WTC11 (cell line): Measurements from ENCODE around the gene USF1. TPM values are rescaled to one million over a fixed set of nuclear protein-coding genes. Genes with fewer than 3 reads are reported as not detected.

Experiments used
- ATAC-seq: fragments of 200-7000 bp; cut with Tn5 transposase; 2 replicates; pipeline ENCODE4 v1.10.0; 2021; ENCODE audit warnings: mild to moderate bottlenecking, moderate library complexity
- CTCF ChIA-PET: fragments of 300-600 bp; sonication (Branson Sonifier 250); formaldehyde crosslinking; loops from one replicate; lab custom pipeline; 2021; ENCODE audit warnings: antibody characterized with exemption; lab: Charles Lee
- POLR2A ChIA-PET: fragments of 350-600 bp; sonication (Branson Sonifier 250); formaldehyde crosslinking; loops from one replicate; lab custom pipeline; 2021; ENCODE audit warnings: antibody characterized with exemption; lab: Charles Lee
- DNase-seq: peaks from one replicate; pipeline ENCODE4 v3.0.0; 2021; ENCODE audit warnings: low spot score
- H3K27ac Mint-ChIP-seq: 2 replicates; pipeline ENCODE4 v1.8.0; 2021; ENCODE audit warnings: mixed read lengths
- H3K27me3 Mint-ChIP-seq: 2 replicates; pipeline ENCODE4 v1.8.0; 2021; ENCODE audit warnings: low read depth, mild to moderate bottlenecking, moderate library complexity, mixed read lengths
- H3K36me3 Mint-ChIP-seq: 2 replicates; pipeline ENCODE4 v1.8.0; 2021; ENCODE audit warnings: mixed read lengths
- H3K4me1 Mint-ChIP-seq: 2 replicates; pipeline ENCODE4 v1.8.0; 2022; ENCODE audit warnings: mixed read lengths
- H3K4me3 Mint-ChIP-seq: 2 replicates; pipeline ENCODE4 v1.8.0; 2021; ENCODE audit warnings: mild to moderate bottlenecking, moderate library complexity, mixed read lengths
- H3K9me3 Mint-ChIP-seq: 2 replicates; pipeline ENCODE4 v1.8.0; 2021; ENCODE audit warnings: mixed read lengths
- CREB1 ChIP-seq: sonication (generic); formaldehyde crosslinking; IDR thresholded peaks from 2 replicates; pipeline ENCODE4 v1.8.0; 2023; ENCODE audit warnings: mild to moderate bottlenecking, missing genetic modification reagents
- ESRRA ChIP-seq: sonication (generic); formaldehyde crosslinking; IDR thresholded peaks from 2 replicates; pipeline ENCODE4 v1.8.1; 2022; ENCODE audit warnings: mild to moderate bottlenecking, missing genetic modification reagents, borderline replicate concordance
- FOXP1 ChIP-seq: sonication (generic); formaldehyde crosslinking; IDR thresholded peaks from 2 replicates; pipeline ENCODE4 v1.8.0; 2022; ENCODE audit warnings: missing genetic modification reagents, mild to moderate bottlenecking, moderate library complexity, borderline replicate concordance
- GRHL2 ChIP-seq: fragments of 250-450 bp; sonication (Bioruptor Pico); IDR thresholded peaks from 2 replicates; pipeline ENCODE4 v1.8.0; 2022; ENCODE audit warnings: mild to moderate bottlenecking, moderate library complexity; ENCODE audit not compliant: insufficient replicate concordance, severe bottlenecking
- HMGA2 ChIP-seq: fragments of 250-450 bp; sonication (Bioruptor Pico); IDR thresholded peaks from 2 replicates; pipeline ENCODE4 v1.4.0; 2021; ENCODE audit warnings: mild to moderate bottlenecking, moderate library complexity
- KAT7 ChIP-seq: sonication (generic); formaldehyde crosslinking; IDR thresholded peaks from 2 replicates; pipeline ENCODE4 v1.8.1; 2023; ENCODE audit warnings: missing genetic modification reagents, mild to moderate bottlenecking, borderline replicate concordance
- MXD4 ChIP-seq: fragments of 250-450 bp; sonication (Bioruptor Pico); IDR thresholded peaks from 2 replicates; pipeline ENCODE4 v1.8.0; 2021; ENCODE audit warnings: mild to moderate bottlenecking, moderate library complexity, borderline replicate concordance
- NR3C1 ChIP-seq: sonication (generic); formaldehyde crosslinking; conservative IDR thresholded peaks from 2 replicates; pipeline ENCODE4 v1.8.1; 2023; ENCODE audit warnings: low read depth, mild to moderate bottlenecking, missing genetic modification reagents
- OVOL2 ChIP-seq: fragments of 250-450 bp; sonication (Bioruptor Pico); IDR thresholded peaks from 2 replicates; pipeline ENCODE4 v1.9.0; 2021; ENCODE audit warnings: mild to moderate bottlenecking, borderline replicate concordance
- PRRX2 ChIP-seq: fragments of 250-450 bp; sonication (Bioruptor Pico); IDR thresholded peaks from 2 replicates; pipeline ENCODE4 v1.8.0; 2021; ENCODE audit warnings: mild to moderate bottlenecking
- RELA ChIP-seq: sonication (generic); formaldehyde crosslinking; IDR thresholded peaks from 2 replicates; pipeline ENCODE4 v1.8.1; 2022; ENCODE audit warnings: missing genetic modification reagents, mild to moderate bottlenecking, borderline replicate concordance
- RORB ChIP-seq: fragments of 250-450 bp; sonication (Bioruptor Pico); IDR thresholded peaks from 2 replicates; pipeline ENCODE4 v1.9.0; 2021; ENCODE audit warnings: mild to moderate bottlenecking
- TCF7 ChIP-seq: sonication (generic); formaldehyde crosslinking; IDR thresholded peaks from 2 replicates; pipeline ENCODE4 v1.8.0; 2022; ENCODE audit warnings: mild to moderate bottlenecking, low read depth, missing genetic modification reagents, moderate library complexity
- TP53 ChIP-seq: sonication (generic); formaldehyde crosslinking; IDR thresholded peaks from 2 replicates; pipeline ENCODE4 v1.8.1; 2023; ENCODE audit warnings: mild to moderate bottlenecking, missing genetic modification reagents
- ZNF281 ChIP-seq: sonication (generic); formaldehyde crosslinking; IDR thresholded peaks from 2 replicates; pipeline ENCODE4 v1.8.0; 2023; ENCODE audit warnings: mild to moderate bottlenecking, missing genetic modification reagents
- ZNF317 ChIP-seq: sonication (generic); formaldehyde crosslinking; IDR thresholded peaks from 2 replicates; pipeline ENCODE4 v1.8.1; 2023; ENCODE audit warnings: low read depth, mild to moderate bottlenecking, moderate library complexity, missing genetic modification reagents, borderline replicate concordance
- total RNA-seq: library from RNA; stranded (reverse); gene quantifications from 3 replicates; pipeline ENCODE4 v1.2.3, GENCODE V29; 2021
- TF ChIP-seq, protein P1 (sequence below): fragments of 250-450 bp; sonication (Bioruptor Pico); IDR thresholded peaks from 2 replicates; pipeline ENCODE4 v2.1.2; 2022; ENCODE audit warnings: mild to moderate bottlenecking, moderate library complexity
- TF ChIP-seq, protein P2 (sequence below): fragments of 250-450 bp; sonication (Bioruptor Pico); IDR thresholded peaks from 2 replicates; pipeline ENCODE4 v1.9.0; 2021; ENCODE audit warnings: mild to moderate bottlenecking
- TF ChIP-seq, protein P3 (sequence below): fragments of 250-450 bp; sonication (Bioruptor Pico); IDR thresholded peaks from 2 replicates; pipeline ENCODE4 v1.9.0; 2021; ENCODE audit warnings: mild to moderate bottlenecking, borderline replicate concordance

Gene USF1
- total RNA-seq, 1 experiment from 2014 or later, result 65.6 TPM

DNA sequence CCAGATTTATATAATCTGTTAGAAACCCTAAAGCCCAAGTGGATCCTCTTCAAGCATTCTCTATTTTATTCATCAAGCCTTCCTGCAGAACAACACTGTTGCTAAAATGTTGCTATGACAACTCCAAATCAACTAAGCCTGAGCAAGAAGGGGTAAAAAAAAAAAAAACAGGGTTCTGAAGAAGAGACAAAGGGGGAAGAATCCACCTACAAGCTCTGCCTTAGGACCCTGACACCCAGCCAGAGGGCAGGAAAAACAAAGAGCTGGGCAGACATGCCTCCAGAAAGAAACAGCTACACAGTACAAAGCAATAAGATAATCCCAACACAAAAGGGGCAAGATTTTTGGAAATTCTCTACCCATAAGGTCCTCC lies 1.3 kb downstream of the USF1 start:
- Mint-ChIP-seq H3K4me1 (peaks cover 24% of the 10 kb centered on the region), H3K9me3 (peaks cover 26% of the 10 kb centered on the region), H3K36me3 (peaks cover 54% of the 10 kb centered on the region), H3K27me3 (peaks cover 32% of the 10 kb centered on the region), H3K27ac (peak overlapping the region; percentile 90), H3K4me3 (peak overlapping the region; percentile 97)
- TF ChIP-seq RELA (no peak), KAT7 (CRISPR knock-in tag) (no peak), NR3C1 (CRISPR knock-in tag) (no peak), RORB (CRISPR knock-in tag) (no peak), HMGA2 (no peak), ZNF281 (no peak), FOXP1 (CRISPR knock-in tag) (no peak), TP53 (CRISPR knock-in tag) (no peak), ESRRA (CRISPR knock-in tag) (no peak), MXD4 (CRISPR knock-in tag) (no peak), OVOL2 (CRISPR knock-in tag) (no peak), ZNF317 (CRISPR knock-in tag) (no peak)
- ATAC-seq (no peak), DNase-seq (no peak)
- ChIA-PET CTCF (interaction anchor here (0.6 to 2.7 kb wide), 10 partner anchors 10 to 90 kb away, joined by 3 to 26 read pairs (median 8); partner anchors contain the start of genes F11R, ITLN2 and KLHDC9), POLR2A (interaction anchor here (0.8 to 3.0 kb wide), 6 partner anchors 24 to 53 kb away, joined by 3 to 24 read pairs (median 8); partner anchors contain the start of genes ARHGAP30 and F11R)

GRCh38 chr1:161039546-161039945 lies 6.2 kb downstream of the USF1 start:
- H3K36me3 Mint-ChIP-seq, result peaks cover 39% of the 10 kb centered on the region
- no peaks in the 10 kb centered on the region for H3K9me3 Mint-ChIP-seq
- ChIA-PET CTCF (interaction anchor here (0.7 to 5.9 kb wide), 10 partner anchors 8 to 262 kb away, joined by 3 to 47 read pairs (median 7); partner anchors contain the start of genes F11R, KLHDC9 and NECTIN4), POLR2A (interaction anchor here (1.6 to 2.2 kb wide), 2 partner anchors 18 to 49 kb away, joined by 11 to 20 read pairs; partner anchors contain the start of gene F11R)
- H3K4me3 Mint-ChIP-seq, result peak overlapping the region; percentile 63
- ATAC-seq (no peak), DNase-seq (no peak)
- no peaks in the 10 kb centered on the region for H3K27me3 Mint-ChIP-seq
- peak overlapping the region; percentile 92; the same call in 1 of the 2 replicates for H3K27ac Mint-ChIP-seq
- peaks cover 41% of the 10 kb centered on the region for H3K4me1 Mint-ChIP-seq
- TF ChIP-seq, protein P1, sequence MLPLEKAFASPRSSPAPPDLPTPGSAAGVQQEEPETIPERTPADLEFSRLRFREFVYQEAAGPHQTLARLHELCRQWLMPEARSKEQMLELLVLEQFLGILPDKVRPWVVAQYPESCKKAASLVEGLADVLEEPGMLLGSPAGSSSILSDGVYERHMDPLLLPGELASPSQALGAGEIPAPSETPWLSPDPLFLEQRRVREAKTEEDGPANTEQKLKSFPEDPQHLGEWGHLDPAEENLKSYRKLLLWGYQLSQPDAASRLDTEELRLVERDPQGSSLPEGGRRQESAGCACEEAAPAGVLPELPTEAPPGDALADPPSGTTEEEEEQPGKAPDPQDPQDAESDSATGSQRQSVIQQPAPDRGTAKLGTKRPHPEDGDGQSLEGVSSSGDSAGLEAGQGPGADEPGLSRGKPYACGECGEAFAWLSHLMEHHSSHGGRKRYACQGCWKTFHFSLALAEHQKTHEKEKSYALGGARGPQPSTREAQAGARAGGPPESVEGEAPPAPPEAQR, result no peak
- TF ChIP-seq TCF7 (CRISPR knock-in tag) (no peak), PRRX2 (CRISPR knock-in tag) (no peak), GRHL2 (CRISPR knock-in tag) (no peak), HMGA2 (no peak), CREB1 (CRISPR knock-in tag) (no peak), FOXP1 (CRISPR knock-in tag) (no peak)
- TF ChIP-seq, protein P2, sequence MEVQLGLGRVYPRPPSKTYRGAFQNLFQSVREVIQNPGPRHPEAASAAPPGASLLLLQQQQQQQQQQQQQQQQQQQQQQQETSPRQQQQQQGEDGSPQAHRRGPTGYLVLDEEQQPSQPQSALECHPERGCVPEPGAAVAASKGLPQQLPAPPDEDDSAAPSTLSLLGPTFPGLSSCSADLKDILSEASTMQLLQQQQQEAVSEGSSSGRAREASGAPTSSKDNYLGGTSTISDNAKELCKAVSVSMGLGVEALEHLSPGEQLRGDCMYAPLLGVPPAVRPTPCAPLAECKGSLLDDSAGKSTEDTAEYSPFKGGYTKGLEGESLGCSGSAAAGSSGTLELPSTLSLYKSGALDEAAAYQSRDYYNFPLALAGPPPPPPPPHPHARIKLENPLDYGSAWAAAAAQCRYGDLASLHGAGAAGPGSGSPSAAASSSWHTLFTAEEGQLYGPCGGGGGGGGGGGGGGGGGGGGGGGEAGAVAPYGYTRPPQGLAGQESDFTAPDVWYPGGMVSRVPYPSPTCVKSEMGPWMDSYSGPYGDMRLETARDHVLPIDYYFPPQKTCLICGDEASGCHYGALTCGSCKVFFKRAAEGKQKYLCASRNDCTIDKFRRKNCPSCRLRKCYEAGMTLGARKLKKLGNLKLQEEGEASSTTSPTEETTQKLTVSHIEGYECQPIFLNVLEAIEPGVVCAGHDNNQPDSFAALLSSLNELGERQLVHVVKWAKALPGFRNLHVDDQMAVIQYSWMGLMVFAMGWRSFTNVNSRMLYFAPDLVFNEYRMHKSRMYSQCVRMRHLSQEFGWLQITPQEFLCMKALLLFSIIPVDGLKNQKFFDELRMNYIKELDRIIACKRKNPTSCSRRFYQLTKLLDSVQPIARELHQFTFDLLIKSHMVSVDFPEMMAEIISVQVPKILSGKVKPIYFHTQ, result no peak
- TF ChIP-seq, protein P3, sequence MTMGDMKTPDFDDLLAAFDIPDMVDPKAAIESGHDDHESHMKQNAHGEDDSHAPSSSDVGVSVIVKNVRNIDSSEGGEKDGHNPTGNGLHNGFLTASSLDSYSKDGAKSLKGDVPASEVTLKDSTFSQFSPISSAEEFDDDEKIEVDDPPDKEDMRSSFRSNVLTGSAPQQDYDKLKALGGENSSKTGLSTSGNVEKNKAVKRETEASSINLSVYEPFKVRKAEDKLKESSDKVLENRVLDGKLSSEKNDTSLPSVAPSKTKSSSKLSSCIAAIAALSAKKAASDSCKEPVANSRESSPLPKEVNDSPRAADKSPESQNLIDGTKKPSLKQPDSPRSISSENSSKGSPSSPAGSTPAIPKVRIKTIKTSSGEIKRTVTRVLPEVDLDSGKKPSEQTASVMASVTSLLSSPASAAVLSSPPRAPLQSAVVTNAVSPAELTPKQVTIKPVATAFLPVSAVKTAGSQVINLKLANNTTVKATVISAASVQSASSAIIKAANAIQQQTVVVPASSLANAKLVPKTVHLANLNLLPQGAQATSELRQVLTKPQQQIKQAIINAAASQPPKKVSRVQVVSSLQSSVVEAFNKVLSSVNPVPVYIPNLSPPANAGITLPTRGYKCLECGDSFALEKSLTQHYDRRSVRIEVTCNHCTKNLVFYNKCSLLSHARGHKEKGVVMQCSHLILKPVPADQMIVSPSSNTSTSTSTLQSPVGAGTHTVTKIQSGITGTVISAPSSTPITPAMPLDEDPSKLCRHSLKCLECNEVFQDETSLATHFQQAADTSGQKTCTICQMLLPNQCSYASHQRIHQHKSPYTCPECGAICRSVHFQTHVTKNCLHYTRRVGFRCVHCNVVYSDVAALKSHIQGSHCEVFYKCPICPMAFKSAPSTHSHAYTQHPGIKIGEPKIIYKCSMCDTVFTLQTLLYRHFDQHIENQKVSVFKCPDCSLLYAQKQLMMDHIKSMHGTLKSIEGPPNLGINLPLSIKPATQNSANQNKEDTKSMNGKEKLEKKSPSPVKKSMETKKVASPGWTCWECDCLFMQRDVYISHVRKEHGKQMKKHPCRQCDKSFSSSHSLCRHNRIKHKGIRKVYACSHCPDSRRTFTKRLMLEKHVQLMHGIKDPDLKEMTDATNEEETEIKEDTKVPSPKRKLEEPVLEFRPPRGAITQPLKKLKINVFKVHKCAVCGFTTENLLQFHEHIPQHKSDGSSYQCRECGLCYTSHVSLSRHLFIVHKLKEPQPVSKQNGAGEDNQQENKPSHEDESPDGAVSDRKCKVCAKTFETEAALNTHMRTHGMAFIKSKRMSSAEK (CRISPR knock-in tag), result no peak
